ENCODE measurements around the gene TUBB. TPM values are rescaled to one million over a fixed set of nuclear protein-coding genes. Genes with fewer than 3 reads are reported as not detected.

The TUBB gene
- total and polyA plus RNA-seq, 9 of the 15 experiments (the other 6 are each of a cell fraction or from before 2014, with no cell fraction given): 971 to 2,870 (median 1,478) TPM

DNA sequence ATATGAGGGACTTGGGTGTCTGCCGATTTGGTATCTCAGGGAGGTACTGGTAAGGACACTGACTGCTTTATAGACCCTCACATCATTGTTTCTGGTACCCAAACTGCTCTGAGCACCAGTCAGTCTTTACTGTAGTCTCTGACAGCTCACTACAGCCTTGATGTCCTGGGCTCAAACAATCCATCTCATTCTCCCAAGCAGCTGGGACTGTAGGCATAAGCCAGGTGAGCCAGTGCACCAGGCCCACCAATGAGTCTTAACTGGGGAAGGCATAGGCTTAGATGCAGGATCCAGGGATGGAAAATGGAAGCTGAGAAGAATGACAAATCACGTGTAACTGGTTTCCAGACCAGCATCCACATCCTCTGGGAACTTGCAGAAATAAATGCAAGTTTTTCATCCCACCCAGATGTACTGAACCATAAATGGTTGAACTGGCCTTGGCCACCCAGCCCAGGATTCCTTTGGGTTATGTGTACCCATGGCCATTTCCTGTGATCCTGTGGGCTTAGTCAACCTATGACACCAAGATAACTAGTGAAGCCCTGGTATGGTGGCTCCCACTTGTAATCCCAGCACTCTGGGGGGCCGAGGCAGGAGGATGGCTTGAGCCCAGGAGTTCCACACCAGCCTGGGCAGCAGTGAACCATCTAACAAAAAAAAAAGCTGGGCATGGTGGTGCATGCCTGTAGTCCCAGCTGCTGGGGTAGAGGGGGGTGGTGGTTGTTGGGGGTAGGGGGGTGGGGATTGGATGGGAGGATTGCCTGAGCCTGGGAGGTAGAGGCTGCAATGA, 5.8 kb downstream of the TUBB start (continued):
- 0 out of 2 replicates have a peak, but pooled peaks have one; percentile 17 for TF ChIP-seq HDAC6 (IDR thresholded peaks at IDR 0.05; ENCODE audit: low read depth, low read length)
- peak; percentile 50; the same call in 1 of the 2 replicates for TF ChIP-seq ZNF347 (CRISPR knock-in tag; IDR thresholded peaks at IDR 0.05; ENCODE audit: low read depth)
- TF ChIP-seq, protein P1, sequence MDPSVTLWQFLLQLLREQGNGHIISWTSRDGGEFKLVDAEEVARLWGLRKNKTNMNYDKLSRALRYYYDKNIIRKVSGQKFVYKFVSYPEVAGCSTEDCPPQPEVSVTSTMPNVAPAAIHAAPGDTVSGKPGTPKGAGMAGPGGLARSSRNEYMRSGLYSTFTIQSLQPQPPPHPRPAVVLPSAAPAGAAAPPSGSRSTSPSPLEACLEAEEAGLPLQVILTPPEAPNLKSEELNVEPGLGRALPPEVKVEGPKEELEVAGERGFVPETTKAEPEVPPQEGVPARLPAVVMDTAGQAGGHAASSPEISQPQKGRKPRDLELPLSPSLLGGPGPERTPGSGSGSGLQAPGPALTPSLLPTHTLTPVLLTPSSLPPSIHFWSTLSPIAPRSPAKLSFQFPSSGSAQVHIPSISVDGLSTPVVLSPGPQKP (CRISPR knock-in tag; IDR thresholded peaks at IDR 0.05): no peak
- no peak for TF ChIP-seq BCOR (IDR thresholded peaks at IDR 0.05)
- TF ChIP-seq SMAD3 (CRISPR knock-in tag; conservative IDR thresholded peaks at IDR 0.05): peak; percentile 10; the same call in 1 of the 2 replicates
- peak; percentile 97 for TF ChIP-seq POLR2A (conservative IDR thresholded peaks at IDR 0.05)
- TF ChIP-seq CREBBP (IDR thresholded peaks at IDR 0.05; ENCODE audit: low read depth, low read length): no peak
- TF ChIP-seq ZNF717 (CRISPR knock-in tag; IDR thresholded peaks at IDR 0.05): no peak
- TF ChIP-seq TAL1 (IDR thresholded peaks at IDR 0.05): no peak
- TF ChIP-seq TEAD2 (tag; IDR thresholded peaks at IDR 0.05): no peak
- no peak for TF ChIP-seq NBN (IDR thresholded peaks at IDR 0.05; ENCODE audit: low read depth)
- TF ChIP-seq, protein P2, sequence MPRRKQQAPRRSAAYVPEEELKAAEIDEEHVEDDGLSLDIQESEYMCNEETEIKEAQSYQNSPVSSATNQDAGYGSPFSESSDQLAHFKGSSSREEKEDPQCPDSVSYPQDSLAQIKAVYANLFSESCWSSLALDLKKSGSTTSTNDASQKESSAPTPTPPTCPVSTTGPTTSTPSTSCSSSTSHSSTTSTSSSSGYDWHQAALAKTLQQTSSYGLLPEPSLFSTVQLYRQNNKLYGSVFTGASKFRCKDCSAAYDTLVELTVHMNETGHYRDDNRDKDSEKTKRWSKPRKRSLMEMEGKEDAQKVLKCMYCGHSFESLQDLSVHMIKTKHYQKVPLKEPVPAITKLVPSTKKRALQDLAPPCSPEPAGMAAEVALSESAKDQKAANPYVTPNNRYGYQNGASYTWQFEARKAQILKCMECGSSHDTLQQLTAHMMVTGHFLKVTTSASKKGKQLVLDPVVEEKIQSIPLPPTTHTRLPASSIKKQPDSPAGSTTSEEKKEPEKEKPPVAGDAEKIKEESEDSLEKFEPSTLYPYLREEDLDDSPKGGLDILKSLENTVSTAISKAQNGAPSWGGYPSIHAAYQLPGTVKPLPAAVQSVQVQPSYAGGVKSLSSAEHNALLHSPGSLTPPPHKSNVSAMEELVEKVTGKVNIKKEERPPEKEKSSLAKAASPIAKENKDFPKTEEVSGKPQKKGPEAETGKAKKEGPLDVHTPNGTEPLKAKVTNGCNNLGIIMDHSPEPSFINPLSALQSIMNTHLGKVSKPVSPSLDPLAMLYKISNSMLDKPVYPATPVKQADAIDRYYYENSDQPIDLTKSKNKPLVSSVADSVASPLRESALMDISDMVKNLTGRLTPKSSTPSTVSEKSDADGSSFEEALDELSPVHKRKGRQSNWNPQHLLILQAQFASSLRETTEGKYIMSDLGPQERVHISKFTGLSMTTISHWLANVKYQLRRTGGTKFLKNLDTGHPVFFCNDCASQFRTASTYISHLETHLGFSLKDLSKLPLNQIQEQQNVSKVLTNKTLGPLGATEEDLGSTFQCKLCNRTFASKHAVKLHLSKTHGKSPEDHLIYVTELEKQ (CRISPR knock-in tag; IDR thresholded peaks at IDR 0.05): peak; percentile 5; the same call in 1 of the 2 replicates
- TF ChIP-seq PHTF2 (CRISPR knock-in tag; IDR thresholded peaks at IDR 0.05): peak; percentile 12; the same call in 1 of the 2 replicates
- 0 out of 2 replicates have a peak, but pooled peaks have one; percentile 35 for TF ChIP-seq DNMT1 (IDR thresholded peaks at IDR 0.05)
- no peak; a peak in 1 of 4 replicates for TF ChIP-seq KDM1A (IDR thresholded peaks at IDR 0.05)
- TF ChIP-seq WHSC1 (IDR thresholded peaks at IDR 0.05; ENCODE audit: low read length): no peak
- TF ChIP-seq EWSR1 (IDR thresholded peaks at IDR 0.05; ENCODE audit: borderline replicate concordance, low read depth, partially characterized antibody): peak; percentile 83
- no peak for TF ChIP-seq DMBX1 (CRISPR knock-in tag; IDR thresholded peaks at IDR 0.05; ENCODE audit: borderline replicate concordance)
- TF ChIP-seq, protein P3, sequence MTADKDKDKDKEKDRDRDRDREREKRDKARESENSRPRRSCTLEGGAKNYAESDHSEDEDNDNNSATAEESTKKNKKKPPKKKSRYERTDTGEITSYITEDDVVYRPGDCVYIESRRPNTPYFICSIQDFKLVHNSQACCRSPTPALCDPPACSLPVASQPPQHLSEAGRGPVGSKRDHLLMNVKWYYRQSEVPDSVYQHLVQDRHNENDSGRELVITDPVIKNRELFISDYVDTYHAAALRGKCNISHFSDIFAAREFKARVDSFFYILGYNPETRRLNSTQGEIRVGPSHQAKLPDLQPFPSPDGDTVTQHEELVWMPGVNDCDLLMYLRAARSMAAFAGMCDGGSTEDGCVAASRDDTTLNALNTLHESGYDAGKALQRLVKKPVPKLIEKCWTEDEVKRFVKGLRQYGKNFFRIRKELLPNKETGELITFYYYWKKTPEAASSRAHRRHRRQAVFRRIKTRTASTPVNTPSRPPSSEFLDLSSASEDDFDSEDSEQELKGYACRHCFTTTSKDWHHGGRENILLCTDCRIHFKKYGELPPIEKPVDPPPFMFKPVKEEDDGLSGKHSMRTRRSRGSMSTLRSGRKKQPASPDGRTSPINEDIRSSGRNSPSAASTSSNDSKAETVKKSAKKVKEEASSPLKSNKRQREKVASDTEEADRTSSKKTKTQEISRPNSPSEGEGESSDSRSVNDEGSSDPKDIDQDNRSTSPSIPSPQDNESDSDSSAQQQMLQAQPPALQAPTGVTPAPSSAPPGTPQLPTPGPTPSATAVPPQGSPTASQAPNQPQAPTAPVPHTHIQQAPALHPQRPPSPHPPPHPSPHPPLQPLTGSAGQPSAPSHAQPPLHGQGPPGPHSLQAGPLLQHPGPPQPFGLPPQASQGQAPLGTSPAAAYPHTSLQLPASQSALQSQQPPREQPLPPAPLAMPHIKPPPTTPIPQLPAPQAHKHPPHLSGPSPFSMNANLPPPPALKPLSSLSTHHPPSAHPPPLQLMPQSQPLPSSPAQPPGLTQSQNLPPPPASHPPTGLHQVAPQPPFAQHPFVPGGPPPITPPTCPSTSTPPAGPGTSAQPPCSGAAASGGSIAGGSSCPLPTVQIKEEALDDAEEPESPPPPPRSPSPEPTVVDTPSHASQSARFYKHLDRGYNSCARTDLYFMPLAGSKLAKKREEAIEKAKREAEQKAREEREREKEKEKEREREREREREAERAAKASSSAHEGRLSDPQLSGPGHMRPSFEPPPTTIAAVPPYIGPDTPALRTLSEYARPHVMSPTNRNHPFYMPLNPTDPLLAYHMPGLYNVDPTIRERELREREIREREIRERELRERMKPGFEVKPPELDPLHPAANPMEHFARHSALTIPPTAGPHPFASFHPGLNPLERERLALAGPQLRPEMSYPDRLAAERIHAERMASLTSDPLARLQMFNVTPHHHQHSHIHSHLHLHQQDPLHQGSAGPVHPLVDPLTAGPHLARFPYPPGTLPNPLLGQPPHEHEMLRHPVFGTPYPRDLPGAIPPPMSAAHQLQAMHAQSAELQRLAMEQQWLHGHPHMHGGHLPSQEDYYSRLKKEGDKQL (CRISPR knock-in tag; IDR thresholded peaks at IDR 0.05; ENCODE audit: borderline replicate concordance): no peak
- TF ChIP-seq PURB (CRISPR knock-in tag; IDR thresholded peaks at IDR 0.05; ENCODE audit: low read depth): no peak

Data from K562 (cell line).